Natural killer cell treated with Interleukin-12 subunit alpha and Interleukin-12 subunit beta and Interleukin-15 and Interleukin-18, amount 100 ng/mL, for 72 hours (primary cell): ENCODE results near the gene PCK2. TPM values are rescaled to one million over a fixed set of nuclear protein-coding genes. Genes with fewer than 3 reads are reported as not detected.

Experiments
- ATAC-seq, 2 donors: fragments of 150-1000 bp; cut with Tn5 transposase in 1 of 2; sonication (Bioruptor Pico), chemical (Tn5 transposase) in 1 of 2; 2 replicates each; pipeline ENCODE4 v1.10.0; 2021
- DNase-seq: peaks from one replicate; pipeline ENCODE4 v3.0.0; 2022; ENCODE audit warnings: low spot score
- H3K27ac Mint-ChIP-seq, 2 donors: 1 replicate in 1 of 2; 2 replicates in 1 of 2; pipeline ENCODE4 v1.8.0; 2022; ENCODE audit warnings: mixed read lengths in 2 of 2, mild to moderate bottlenecking in 1 of 2, moderate library complexity in 1 of 2
- H3K27me3 Mint-ChIP-seq, 2 donors: 1 replicate in 1 of 2; 2 replicates in 1 of 2; pipeline ENCODE4 v1.8.0; 2022; ENCODE audit warnings: mixed read lengths in 2 of 2
- H3K36me3 Mint-ChIP-seq: one replicate; pipeline ENCODE4 v1.8.0; 2022; ENCODE audit warnings: mixed read lengths
- H3K4me1 Mint-ChIP-seq, 2 donors: 1 replicate in 1 of 2; 2 replicates in 1 of 2; pipeline ENCODE4 v1.8.0; 2022; ENCODE audit warnings: low read depth in 2 of 2, mixed read lengths in 2 of 2, mild to moderate bottlenecking in 1 of 2
- H3K4me3 Mint-ChIP-seq: one replicate; pipeline ENCODE4 v1.8.0; 2022; ENCODE audit warnings: mixed read lengths
- H3K9me3 Mint-ChIP-seq: 2 replicates; pipeline ENCODE4 v1.8.0; 2022; ENCODE audit warnings: mixed read lengths
- total RNA-seq, 2 donors: library from RNA; stranded (reverse); gene quantifications; one replicate each; pipeline ENCODE4 v1.2.3, GENCODE V29; 2022

Gene PCK2
- total RNA-seq, 2 donors from 2014 or later, result 30.4 to 68.3 TPM

- DNase-seq (no peak), ATAC-seq (no peak)
- H3K4me1 Mint-ChIP-seq, result peaks cover 10 to 12% of the 10 kb centered on the region in 2 donors
- H3K27ac Mint-ChIP-seq, result no peak overlapping the region
- H3K36me3 Mint-ChIP-seq, result no peaks in the 10 kb centered on the region
- no peaks in the 10 kb centered on the region for H3K9me3 Mint-ChIP-seq
- H3K27me3 Mint-ChIP-seq, result peaks cover 0 to 3% of the 10 kb centered on the region in 2 donors
- H3K4me3 Mint-ChIP-seq, result no peak overlapping the region
Measured at GRCh38 chr14:24086193-24086955, 7.7 kb upstream of the PCK2 start.

- peaks cover 7 to 10% of the 10 kb centered on the region in 2 donors for H3K4me1 Mint-ChIP-seq
- H3K27ac Mint-ChIP-seq, result no peak overlapping the region
- no peak overlapping the region for H3K4me3 Mint-ChIP-seq
- ATAC-seq (no peak), DNase-seq (no peak)
- peaks cover 0 to 2% of the 10 kb centered on the region in 2 donors for H3K27me3 Mint-ChIP-seq
- H3K9me3 Mint-ChIP-seq, result no peaks in the 10 kb centered on the region
- H3K36me3 Mint-ChIP-seq, result no peaks in the 10 kb centered on the region
Measured at GRCh38 chr14:24087004-24087403, 7.1 kb upstream of the PCK2 start.

GRCh38 chr14:24088095-24088494 is 6.0 kb upstream of the PCK2 start:
- Mint-ChIP-seq H3K27me3 (no peaks in the 10 kb centered on the region), H3K9me3 (no peaks in the 10 kb centered on the region), H3K4me3 (no peak overlapping the region), H3K27ac (no peak overlapping the region), H3K36me3 (no peaks in the 10 kb centered on the region), H3K4me1 (peaks cover 5 to 10% of the 10 kb centered on the region in 2 donors)
- no peak for ATAC-seq
- DNase-seq, result no peak

GRCh38 chr14:24089890-24090289 is 4.2 kb upstream of the PCK2 start:
- H3K27me3 Mint-ChIP-seq, result no peaks in the 10 kb centered on the region
- no peak overlapping the region for H3K27ac Mint-ChIP-seq
- peaks cover 16 to 21% of the 10 kb centered on the region in 2 donors for H3K4me1 Mint-ChIP-seq
- DNase-seq (no peak), ATAC-seq (no peak)
- H3K9me3 Mint-ChIP-seq, result no peaks in the 10 kb centered on the region
- no peak overlapping the region for H3K4me3 Mint-ChIP-seq
- no peaks in the 10 kb centered on the region for H3K36me3 Mint-ChIP-seq

GRCh38 chr14:24092110-24092504 is 2.0 kb upstream of the PCK2 start:
- peak overlapping the region; percentile 93 for H3K4me3 Mint-ChIP-seq
- H3K4me1 Mint-ChIP-seq, result peaks cover 31 to 37% of the 10 kb centered on the region in 2 donors
- H3K27ac Mint-ChIP-seq, result peak overlapping the region; percentile 5 to 82

GRCh38 chr14:24092505-24093206 is 1.5 kb upstream of the PCK2 start:
- H3K4me3 Mint-ChIP-seq, result peak overlapping the region; percentile 93
- H3K4me1 Mint-ChIP-seq, result peaks cover 31 to 37% of the 10 kb centered on the region in 2 donors
- no peaks in the 10 kb centered on the region for H3K36me3 Mint-ChIP-seq
- DNase-seq (no peak), ATAC-seq (no peak)
- H3K27ac Mint-ChIP-seq, result peak overlapping the region; percentile 82 to 96
- H3K9me3 Mint-ChIP-seq, result no peaks in the 10 kb centered on the region
- no peaks in the 10 kb centered on the region for H3K27me3 Mint-ChIP-seq

More at GRCh38 chr14:24092110-24092504, 2.0 kb upstream of the PCK2 start:
- Mint-ChIP-seq H3K36me3 (no peaks in the 10 kb centered on the region), H3K27me3 (no peaks in the 10 kb centered on the region), H3K9me3 (no peaks in the 10 kb centered on the region)
- DNase-seq (no peak), ATAC-seq (no peak)

- Mint-ChIP-seq H3K4me3 (peak overlapping the region; percentile 93), H3K27ac (peak overlapping the region; percentile 82 to 96), H3K4me1 (peaks cover 31 to 37% of the 10 kb centered on the region in 2 donors), H3K9me3 (no peaks in the 10 kb centered on the region), H3K27me3 (no peaks in the 10 kb centered on the region), H3K36me3 (no peaks in the 10 kb centered on the region)
- no peak for DNase-seq
- no peak for ATAC-seq
Measured at GRCh38 chr14:24093207-24093900, 757 bp upstream of the PCK2 start.

- H3K4me3 Mint-ChIP-seq, result peak overlapping the region; percentile 93
- no peak for ATAC-seq
- peaks cover 31 to 33% of the 10 kb centered on the region in 2 donors for H3K4me1 Mint-ChIP-seq
- no peaks in the 10 kb centered on the region for H3K27me3 Mint-ChIP-seq
- no peak for DNase-seq
- peak overlapping the region; percentile 94 to 96 for H3K27ac Mint-ChIP-seq
- no peaks in the 10 kb centered on the region for H3K36me3 Mint-ChIP-seq
- H3K9me3 Mint-ChIP-seq, result no peaks in the 10 kb centered on the region
Measured at GRCh38 chr14:24094841-24095270, 745 bp downstream of the PCK2 start.

- Mint-ChIP-seq H3K36me3 (no peaks in the 10 kb centered on the region), H3K9me3 (no peaks in the 10 kb centered on the region), H3K4me1 (peaks cover 31% of the 10 kb centered on the region in 2 donors), H3K4me3 (peak overlapping the region; percentile 93), H3K27ac (peak overlapping the region; percentile 94 to 96), H3K27me3 (no peaks in the 10 kb centered on the region)
- peak; percentile 72 for DNase-seq
- peak; percentile 20 to 67 for ATAC-seq
Measured at GRCh38 chr14:24095271-24096068, 1.4 kb downstream of the PCK2 start.

GRCh38 chr14:24096545-24097181 is 2.6 kb downstream of the PCK2 start:
- Mint-ChIP-seq H3K9me3 (no peaks in the 10 kb centered on the region), H3K27ac (peak overlapping the region; percentile 28 to 43), H3K27me3 (no peaks in the 10 kb centered on the region), H3K36me3 (no peaks in the 10 kb centered on the region), H3K4me1 (peaks cover 29 to 31% of the 10 kb centered on the region in 2 donors), H3K4me3 (peak overlapping the region; percentile 62)
- DNase-seq (no peak), ATAC-seq (no peak)

GRCh38 chr14:24098229-24098926 is 4.3 kb downstream of the PCK2 start:
- Mint-ChIP-seq H3K36me3 (no peaks in the 10 kb centered on the region), H3K4me1 (peaks cover 24 to 25% of the 10 kb centered on the region in 2 donors), H3K9me3 (no peaks in the 10 kb centered on the region), H3K27me3 (no peaks in the 10 kb centered on the region), H3K27ac (no peak overlapping the region), H3K4me3 (no peak overlapping the region)
- ATAC-seq (no peak), DNase-seq (no peak)

GRCh38 chr14:24098927-24099813 is 5.1 kb downstream of the PCK2 start:
- Mint-ChIP-seq H3K36me3 (no peaks in the 10 kb centered on the region), H3K27me3 (no peaks in the 10 kb centered on the region), H3K27ac (no peak overlapping the region), H3K4me1 (peaks cover 21% of the 10 kb centered on the region in 2 donors), H3K4me3 (no peak overlapping the region), H3K9me3 (no peaks in the 10 kb centered on the region)
- no peak for ATAC-seq
- DNase-seq, result no peak
